SK-N-SH (cell line): ENCODE results near the gene PAX3.

Source experiments
- CTCF ChIP-seq: fragments of 200-600 bp; sonication (generic); IDR thresholded peaks from 2 replicates; pipeline ENCODE4 v1.6.1; 2017; ENCODE audit warnings: antibody characterized with exemption, mild to moderate bottlenecking, moderate library complexity
- MXI1 ChIP-seq: IDR thresholded peaks from 2 replicates; pipeline ENCODE4 v1.6.1; 2012; ENCODE audit warnings: mild to moderate bottlenecking, low read depth, low read length, improper control_type of control experiment
- POLR2AphosphoS5 ChIP-seq: IDR thresholded peaks from 2 replicates; pipeline ENCODE4 v1.6.1; 2012; ENCODE audit warnings: low read depth, low read length
- TAF1 ChIP-seq: IDR thresholded peaks from 2 replicates; pipeline ENCODE4 v1.6.1; 2012; ENCODE audit warnings: low read depth, mild to moderate bottlenecking, low read length, moderate library complexity, borderline replicate concordance
- TEAD4 ChIP-seq: IDR thresholded peaks from 2 replicates; pipeline ENCODE4 v1.4.0; 2012; ENCODE audit warnings: mild to moderate bottlenecking, borderline replicate concordance; ENCODE audit not compliant: insufficient read depth
- USF2 ChIP-seq: fragments of 150-350 bp; IDR thresholded peaks from 2 replicates; pipeline ENCODE4 v1.6.1; 2017; ENCODE audit warnings: antibody characterized with exemption, low read length, low read depth, borderline replicate concordance

DNA sequence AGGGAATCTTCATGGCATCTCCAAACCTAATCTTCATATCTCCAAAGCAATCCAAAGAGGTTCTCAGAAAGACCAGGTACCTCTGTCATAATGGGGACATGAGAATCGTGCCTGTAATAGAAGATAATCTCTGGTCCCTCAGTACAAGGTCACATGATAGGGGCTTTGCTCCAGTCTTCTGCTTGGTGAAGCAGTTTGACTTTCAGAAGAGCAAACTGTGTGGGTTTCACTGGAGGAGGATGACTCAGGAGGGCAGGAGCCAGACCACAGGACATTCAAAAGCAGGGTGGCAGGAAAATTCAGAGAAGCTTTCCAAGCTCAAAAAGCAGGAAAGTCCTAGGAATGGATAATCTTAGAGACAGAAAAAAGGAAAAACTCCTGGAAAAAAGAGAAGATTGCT is 10.6 kb upstream of the PAX3 start:
- TF ChIP-seq CTCF, result no peak
- TF ChIP-seq TAF1, result no peak
- no peak for TF ChIP-seq USF2
- TF ChIP-seq TEAD4, result no peak
- TF ChIP-seq MXI1, result no peak
- TF ChIP-seq POLR2AphosphoS5, result no peak
